Measurements from ENCODE around the gene ENDOV. TPM values are rescaled to one million over a fixed set of nuclear protein-coding genes. Genes with fewer than 3 reads are reported as not detected.

The ENDOV gene
- total and polyA plus RNA-seq, 2 of the 13 experiments (the other 11 are each of a cell fraction or from before 2014, with no cell fraction given), result 15.1 to 17.1 TPM

- TF ChIP-seq BCL3 (CRISPR knock-in tag; IDR thresholded peaks at IDR 0.05), result no peak
- TF ChIP-seq ATF6 (CRISPR knock-in tag; conservative IDR thresholded peaks at IDR 0.05), result 0 out of 2 replicates have a peak, but pooled peaks have one; percentile 21
- TF ChIP-seq ETV5 (CRISPR knock-in tag; IDR thresholded peaks at IDR 0.05; ENCODE audit: borderline replicate concordance), result no peak
- no peak for TF ChIP-seq NFKB2 (CRISPR knock-in tag; IDR thresholded peaks at IDR 0.05; ENCODE audit: borderline replicate concordance)
- no peak for TF ChIP-seq ZNF510 (CRISPR knock-in tag; IDR thresholded peaks at IDR 0.05; ENCODE audit: low read depth)
- no peak for TF ChIP-seq CBX1 (IDR thresholded peaks at IDR 0.05; ENCODE audit: low read depth)
- TF ChIP-seq ZNF672 (CRISPR knock-in tag; IDR thresholded peaks at IDR 0.05), result 0 out of 2 replicates have a peak, but pooled peaks have one; percentile 18
- 0 out of 2 replicates have a peak, but pooled peaks have one; percentile 9 for TF ChIP-seq NCOA2 (CRISPR knock-in tag; IDR thresholded peaks at IDR 0.05)
- no peak; the same call in 1 of the 2 replicates for TF ChIP-seq KLF13 (CRISPR knock-in tag; IDR thresholded peaks at IDR 0.05)
- no peak for TF ChIP-seq ZNF142 (CRISPR knock-in tag; IDR thresholded peaks at IDR 0.05)
- no peak for TF ChIP-seq ZNF574 (CRISPR knock-in tag; IDR thresholded peaks at IDR 0.05)
- peak; percentile 86 for TF ChIP-seq HNF4A (CRISPR knock-in tag; IDR thresholded peaks at IDR 0.05)
- TF ChIP-seq JUNB (CRISPR knock-in tag; IDR thresholded peaks at IDR 0.05; ENCODE audit: borderline replicate concordance), result peak; percentile 27; the same call in 1 of the 2 replicates
- TF ChIP-seq TOPORS (CRISPR knock-in tag; IDR thresholded peaks at IDR 0.05), result no peak
- TF ChIP-seq ZNF264 (CRISPR knock-in tag; IDR thresholded peaks at IDR 0.05), result peak; percentile 3; the same call in 1 of the 2 replicates
- TF ChIP-seq ZIK1 (CRISPR knock-in tag; IDR thresholded peaks at IDR 0.05; ENCODE audit: borderline replicate concordance, low read depth), result no peak
- TF ChIP-seq SCMH1 (CRISPR knock-in tag; IDR thresholded peaks at IDR 0.05; ENCODE audit: borderline replicate concordance), result no peak
- no peak for TF ChIP-seq MZF1 (CRISPR knock-in tag; IDR thresholded peaks at IDR 0.05; ENCODE audit: borderline replicate concordance)
Measured at GRCh38 chr17:80453998-80454556, 39.1 kb downstream of the ENDOV start (continued).
